Heart left ventricle (tissue), 13 donors: Measurements from ENCODE around the gene NKAIN2.

Source experiments
- CTCF ChIP-seq, 12 donors: fragments of 200-600 bp; sonication (generic) in 4 of 12; IDR thresholded peaks; one replicate each; pipeline versions ENCODE4 v1.5.0 to v1.8.0; 2018 to 2022; ENCODE audit warnings: antibody characterized with exemption in 12 of 12, mild to moderate bottlenecking in 5 of 12
- POLR2A ChIP-seq, 2 donors: fragments of 450-650 bp; IDR thresholded peaks; one replicate each; pipeline ENCODE4 v1.6.1; 2017; ENCODE audit warnings: antibody characterized with exemption in 2 of 2, mild to moderate bottlenecking in 2 of 2, moderate library complexity in 2 of 2
- donor health status: ischemic (EF 13 %, LVEDD 7.1; RV severe dilation, severe dysfunction).
- donor health status: DM: no; HTN: yes; CAD: no.
- donor health status: DM: no; HTN: no; CAD: no.
- donor health status: ischemic (EF 25% LVEDD 6.9; RV normal size, moderate dysfunction).
- donor health status: ischemic (EF 25% LVEDD 5.7; RV mildly dilated, moderate dysfunction).
- donor health status: ischemic (EF 35%, LVEDD 5.7; RV mildly dilated, moderate dysfunction).
- donor health status: nonischemic (EF 11% LVEDD 7.7; RV severe dilation, severe dysfunction).
- donor health status: DM: yes; HTN: yes; CAD: no.
- donor health status: PGD.
- donor health status: ischemic (EF 29% LVEDD 5.4; RV normal size, mild dysfunction).
- donor health status: nonischemic (EF 23%, LVEDD 6.1; RV moderate dilation, normal function).

GRCh38 chr6:124524491-124525200, 721.0 kb downstream of the NKAIN2 start:
- TF ChIP-seq POLR2A (IDR thresholded peaks at IDR 0.05): no peak
- no peak for TF ChIP-seq CTCF (IDR thresholded peaks at IDR 0.05)
